GM23338 (cell line): ENCODE data around the gene DNM2. TPM values are rescaled to one million over a fixed set of nuclear protein-coding genes. Genes with fewer than 3 reads are reported as not detected.

Source experiments
- ATAC-seq: fragments of 200-7000 bp; cut with Tn5 transposase; 3 replicates; pipeline ENCODE4 v1.9.1; 2020
- DNase-seq: peaks from one replicate; pipeline ENCODE4 v3.0.0-alpha.2; 2015; ENCODE audit warnings: low spot score
- H2AFZ ChIP-seq: fragments of 200-600 bp; sonication (generic); 2 replicates; pipeline ENCODE4 v1.8.0; 2016; ENCODE audit warnings: antibody characterized with exemption, mild to moderate bottlenecking, moderate library complexity
- H3F3A ChIP-seq: fragments of 200-600 bp; sonication (generic); replicated peaks from 2 replicates; pipeline ENCODE4 v1.8.0; 2017; ENCODE audit warnings: antibody characterized with exemption, mixed run types, low read depth
- H3K27ac ChIP-seq: fragments of 200-600 bp; sonication (generic); 2 replicates; pipeline ENCODE4 v1.6.1; 2016; ENCODE audit warnings: low read depth
- H3K27me3 ChIP-seq: fragments of 200-600 bp; sonication (generic); 2 replicates; pipeline ENCODE4 v1.8.0; 2016; ENCODE audit warnings: mild to moderate bottlenecking, mixed run types, moderate library complexity; ENCODE audit not compliant: insufficient read depth
- H3K36me3 ChIP-seq: fragments of 200-600 bp; sonication (generic); 2 replicates; pipeline ENCODE4 v1.8.0; 2016; ENCODE audit warnings: mild to moderate bottlenecking; ENCODE audit not compliant: insufficient read depth
- H3K4me1 ChIP-seq: fragments of 200-600 bp; sonication (generic); 2 replicates; pipeline ENCODE4 v1.8.0; 2016; ENCODE audit warnings: mild to moderate bottlenecking, moderate library complexity; ENCODE audit not compliant: insufficient read depth
- H3K4me2 ChIP-seq: fragments of 200-600 bp; sonication (generic); 2 replicates; pipeline ENCODE4 v1.7.1; 2017; ENCODE audit warnings: mixed run types
- H3K4me3 ChIP-seq: fragments of 200-600 bp; sonication (generic); 2 replicates; pipeline ENCODE4 v1.6.1; 2016; ENCODE audit warnings: mixed run types
- H3K79me2 ChIP-seq: fragments of 200-600 bp; sonication (generic); replicated peaks from 2 replicates; pipeline ENCODE4 v1.8.0; 2017; ENCODE audit warnings: mild to moderate bottlenecking; ENCODE audit not compliant: insufficient read depth
- H3K9me2 ChIP-seq: fragments of 200-600 bp; sonication (generic); 2 replicates; pipeline ENCODE4 v1.8.0; 2017; ENCODE audit not compliant: insufficient read depth
- H4K20me1 ChIP-seq: fragments of 200-600 bp; sonication (generic); replicated peaks from 2 replicates; pipeline ENCODE4 v1.8.0; 2017; ENCODE audit warnings: mild to moderate bottlenecking; ENCODE audit not compliant: insufficient read depth
- H3K27ac Mint-ChIP-seq: 2 replicates; pipeline ENCODE4 v1.8.0; 2020; ENCODE audit warnings: inconsistent platforms, mild to moderate bottlenecking, moderate library complexity, mixed read lengths
- H3K27me3 Mint-ChIP-seq: 3 replicates; pipeline ENCODE4 v1.8.0; 2022; ENCODE audit warnings: low read depth, mild to moderate bottlenecking, moderate library complexity, mixed read lengths, inconsistent platforms; ENCODE audit not compliant: insufficient read depth, poor library complexity
- H3K36me3 Mint-ChIP-seq: 3 replicates; pipeline ENCODE4 v1.8.0; 2021; ENCODE audit warnings: low read depth, mild to moderate bottlenecking, inconsistent platforms, moderate library complexity, mixed read lengths
- H3K4me1 Mint-ChIP-seq: 3 replicates; pipeline ENCODE4 v1.8.0; 2020; ENCODE audit warnings: mild to moderate bottlenecking, inconsistent platforms, mixed read lengths
- H3K4me3 Mint-ChIP-seq: 3 replicates; pipeline ENCODE4 v1.8.0; 2021; ENCODE audit warnings: moderate library complexity, mild to moderate bottlenecking, inconsistent platforms, mixed read lengths
- H3K9me3 Mint-ChIP-seq: 3 replicates; pipeline ENCODE4 v1.8.0; 2020; ENCODE audit warnings: moderate library complexity, mild to moderate bottlenecking, inconsistent platforms, mixed read lengths
- CREB1 ChIP-seq: fragments of 250-450 bp; sonication (Bioruptor Pico); IDR thresholded peaks from 2 replicates; pipeline ENCODE4 v1.5.0; 2020; ENCODE audit warnings: low read depth, mild to moderate bottlenecking, moderate library complexity
- ETS1 ChIP-seq: IDR thresholded peaks from 2 replicates; pipeline ENCODE4 v1.6.1; 2016; ENCODE audit warnings: antibody characterized with exemption
- EZH2 ChIP-seq: fragments of 200-600 bp; sonication (generic); IDR thresholded peaks from one replicate; pipeline ENCODE4 v1.8.0; 2017; ENCODE audit warnings: antibody characterized with exemption, mild to moderate bottlenecking, low read depth; ENCODE audit not compliant: unreplicated experiment
- EZH2phosphoT487 ChIP-seq: fragments of 200-600 bp; sonication (generic); IDR thresholded peaks from one replicate; pipeline ENCODE4 v1.8.1; 2018; ENCODE audit warnings: antibody characterized with exemption; ENCODE audit not compliant: unreplicated experiment
- JUNB ChIP-seq: IDR thresholded peaks from one replicate; pipeline ENCODE4 v1.6.1; 2016; ENCODE audit warnings: antibody characterized with exemption; ENCODE audit not compliant: unreplicated experiment
- NANOG ChIP-seq: IDR thresholded peaks from 2 replicates; pipeline ENCODE4 v1.6.1; 2016; ENCODE audit warnings: antibody characterized with exemption, borderline replicate concordance
- POLR2AphosphoS5 ChIP-seq: IDR thresholded peaks from 2 replicates; pipeline ENCODE4 v1.6.1; 2016; ENCODE audit warnings: antibody characterized with exemption, low read depth
- REST ChIP-seq: IDR thresholded peaks from one replicate; pipeline ENCODE4 v1.6.1; 2018; ENCODE audit warnings: antibody characterized with exemption; ENCODE audit not compliant: unreplicated experiment
- ZNF462 ChIP-seq: fragments of 250-450 bp; sonication (Bioruptor Pico); IDR thresholded peaks from 2 replicates; pipeline ENCODE4 v1.5.0; 2020; ENCODE audit warnings: mild to moderate bottlenecking, moderate library complexity
- polyA plus RNA-seq: library from polyadenylated mRNA; unstranded; fragments of >200 nt; fragmentation: Nextera tagmentation; extraction: Ambion mirVana; gene quantifications from 2 replicates; pipeline ENCODE4 v1.2.1, GENCODE V29; 2016
- total RNA-seq: library from RNA; depleted of rRNA; stranded (reverse); fragments of >200 nt; shearing (Covaris generic); gene quantifications from 2 replicates; pipeline ENCODE4 v1.2.3, GENCODE V29; 2014

DNM2 gene
- total and polyA plus RNA-seq, 2 experiments from 2014 or later = 40.7 to 138 TPM

GRCh38 chr19:10768369-10768768, 50.5 kb downstream of the DNM2 start (continued):
- TF ChIP-seq REST (no peak), ETS1 (no peak), CREB1 (CRISPR knock-in tag) (no peak), POLR2AphosphoS5 (no peak), JUNB (no peak), NANOG (no peak), EZH2 (no peak)

- Histone ChIP-seq H3K4me3 (no peak overlapping the region), H3K4me1 (no peaks in the 10 kb centered on the region), H3K27ac (peak overlapping the region; percentile 78; the same call in 1 of the 2 replicates), H2AFZ (no peak overlapping the region), H4K20me1 (no peaks in the 10 kb centered on the region; the same call in none of the 2 replicates), H3K9me2 (no peaks in the 10 kb centered on the region), H3F3A (peaks cover 3% of the 10 kb centered on the region; the same call in 1 of the 2 replicates), H3K27me3 (no peaks in the 10 kb centered on the region), H3K4me2 (no peak overlapping the region), H3K36me3 (peaks cover 4% of the 10 kb centered on the region), H3K79me2 (no peaks in the 10 kb centered on the region)
- Mint-ChIP-seq H3K9me3 (no peaks in the 10 kb centered on the region), H3K27ac (peak overlapping the region; percentile 44; the same call in 1 of the 2 replicates), H3K27me3 (peaks cover 4% of the 10 kb centered on the region), H3K4me3 (no peak overlapping the region), H3K36me3 (peaks cover 15% of the 10 kb centered on the region), H3K4me1 (peaks cover 21% of the 10 kb centered on the region)
- ATAC-seq = no peak
- no peak for DNase-seq
- TF ChIP-seq ETS1 (no peak), EZH2phosphoT487 (no peak), ZNF462 (CRISPR knock-in tag) (no peak)
Measured at GRCh38 chr19:10768936-10769335, 51.1 kb downstream of the DNM2 start.
